K562 (cell line): ENCODE data around the gene CPSF4. TPM values are rescaled to one million over a fixed set of nuclear protein-coding genes. Genes with fewer than 3 reads are reported as not detected.
A peak's percentile ranks its signal among the peaks of the same experiment; 100 is the strongest.

Experiments
- ATAC-seq: fragments of 200-7000 bp; cut with Tn5 transposase; 3 replicates; pipeline ENCODE4 v1.9.1; 2020; ENCODE audit warnings: moderate library complexity
- BruUV-seq: library from RNA; stranded (reverse); fragments of 400-500 nt; replicated peaks from 2 replicates; lab custom pipeline; 2021; lab: Mats Ljungman, UMichigan
- CTCF ChIA-PET: fragments of 300-600 bp; formaldehyde crosslinking; extraction: SDS; loops from one replicate; lab custom pipeline; 2021; ENCODE audit warnings: low intra/inter-chr PET ratio; lab: Yijun Ruan, JAX
- POLR2A ChIA-PET: fragments of 300-600, 350-650 bp; sonication (Branson Sonifier 250); formaldehyde crosslinking; extraction: SDS; loops from one replicate; lab custom pipeline; 2021; ENCODE audit warnings: antibody characterized with exemption, inconsistent platforms; lab: Yijun Ruan, JAX
- DNase-seq, 4 experiments: peaks; one replicate each; pipeline versions ENCODE4 v3.0.0 to v3.0.0-alpha.2; 2011 to 2018; ENCODE audit warnings: low spot score in 3 of 4, mixed read lengths in 3 of 4; ENCODE audit errors: extremely low read depth in 1 of 4
- FAIRE-seq: peaks from 2 replicates; lab custom pipeline; 2011; peaks lifted over from hg19 to GRCh38; lab: Jason Lieb, UNC
- H2AFZ ChIP-seq: 2 replicates; pipeline ENCODE4 v1.6.0; 2011; ENCODE audit warnings: low read depth, low read length, control low read depth, inconsistent platforms
- H3K27ac ChIP-seq: fragments of 200-600 bp; 3 replicates; pipeline ENCODE4 v1.8.0; 2011; ENCODE audit warnings: low read depth, mild to moderate bottlenecking, control low read depth, inconsistent platforms, low read length, moderate library complexity, mixed read lengths; ENCODE audit errors: extremely low read depth
- H3K27me3 ChIP-seq, 2 experiments: fragments of 300-600 bp in 1 of 2; 2 replicates in 1 of 2; 3 replicates in 1 of 2; pipeline versions ENCODE4 v1.6.0 to v1.8.0; 2011; ENCODE audit warnings: inconsistent platforms in 2 of 2, low read length in 2 of 2, mild to moderate bottlenecking in 1 of 2, mixed read lengths in 1 of 2, moderate library complexity in 1 of 2; ENCODE audit not compliant: control insufficient read depth in 2 of 2, insufficient read depth in 2 of 2
- H3K36me3 ChIP-seq: fragments of 300-600 bp; 3 replicates; pipeline ENCODE4 v1.8.0; 2011; ENCODE audit warnings: mild to moderate bottlenecking, low read length, inconsistent platforms; ENCODE audit not compliant: control insufficient read depth, insufficient read depth
- H3K4me1 ChIP-seq, 2 experiments: fragments of 200-600 bp in 1 of 2; replicated peaks in 1 of 2; 2 replicates in 1 of 2; 3 replicates in 1 of 2; pipeline versions ENCODE4 v1.5.1 to v1.8.0; 2011; ENCODE audit warnings: inconsistent platforms in 2 of 2, low read length in 2 of 2, mild to moderate bottlenecking in 1 of 2, mixed read lengths in 1 of 2, moderate library complexity in 1 of 2; ENCODE audit not compliant: control insufficient read depth in 2 of 2, insufficient read depth in 2 of 2
- H3K4me2 ChIP-seq: 2 replicates; pipeline ENCODE4 v1.6.1; 2011; ENCODE audit warnings: low read length, control low read depth, inconsistent platforms, mixed read lengths; ENCODE audit not compliant: insufficient read depth
- H3K4me3 ChIP-seq: fragments of 200-600 bp; sonication (generic), shearing (Covaris generic); 2 replicates; pipeline ENCODE4 v1.5.1; 2016; ENCODE audit warnings: control low read depth, inconsistent platforms
- H3K79me2 ChIP-seq: fragments of 200-600 bp; 3 replicates; pipeline ENCODE4 v1.8.0; 2011; ENCODE audit warnings: low read length, inconsistent platforms; ENCODE audit not compliant: control insufficient read depth, insufficient read depth
- H3K9ac ChIP-seq, 2 experiments: 2 replicates each; pipeline versions ENCODE4 v1.6.0 to v1.6.1; 2011; ENCODE audit warnings: low read depth in 2 of 2, low read length in 2 of 2, control low read depth in 1 of 2, inconsistent platforms in 1 of 2, mild to moderate bottlenecking in 1 of 2, mixed read lengths in 1 of 2; ENCODE audit not compliant: insufficient read depth in 1 of 2
- H3K9me1 ChIP-seq: one replicate; pipeline ENCODE4 v1.6.0; 2011; ENCODE audit warnings: inconsistent platforms, mild to moderate bottlenecking, low read length, moderate library complexity; ENCODE audit not compliant: control insufficient read depth, insufficient read depth
- H3K9me3 ChIP-seq: replicated peaks from 2 replicates; pipeline ENCODE4 v1.5.1; 2011; ENCODE audit warnings: low read depth, low read length, inconsistent platforms; ENCODE audit not compliant: control insufficient read depth, insufficient read depth
- H4K20me1 ChIP-seq: replicated peaks from 2 replicates; pipeline ENCODE4 v1.6.1; 2011; ENCODE audit warnings: low read length, inconsistent platforms, mixed read lengths; ENCODE audit not compliant: control insufficient read depth, insufficient read depth
- ASH1L ChIP-seq: fragments of 450-650 bp; IDR thresholded peaks from 2 replicates; pipeline ENCODE4 v1.6.1; 2018; ENCODE audit warnings: borderline replicate concordance, mild to moderate bottlenecking, low read depth; ENCODE audit not compliant: partially characterized antibody
- CBFB ChIP-seq: sonication (generic); formaldehyde crosslinking; IDR thresholded peaks from 2 replicates; pipeline ENCODE4 v1.4.0; 2020; ENCODE audit warnings: mild to moderate bottlenecking, missing genetic modification reagents
- ELF1 ChIP-seq: fragments of 200-800 bp; sonication (Bioruptor generic); IDR thresholded peaks from 2 replicates; pipeline ENCODE4 v1.6.1; 2016; ENCODE audit warnings: missing genetic modification characterization, missing compliant biosample characterization
- HIVEP1 ChIP-seq: fragments of 250-450 bp; sonication (Bioruptor Pico); IDR thresholded peaks from 2 replicates; pipeline ENCODE4 v1.4.0; 2020; ENCODE audit warnings: mild to moderate bottlenecking
- KDM2B ChIP-seq: fragments of 250-450 bp; sonication (Bioruptor Pico); IDR thresholded peaks from 2 replicates; pipeline ENCODE4 v1.8.0; 2021; ENCODE audit warnings: mild to moderate bottlenecking, moderate library complexity
- MXD1 ChIP-seq: fragments of 250-450 bp; sonication (Bioruptor Pico); IDR thresholded peaks from 2 replicates; pipeline ENCODE4 v1.8.0; 2021; ENCODE audit warnings: borderline replicate concordance, mild to moderate bottlenecking, moderate library complexity; ENCODE audit not compliant: poor library complexity, severe bottlenecking
- POLR3A ChIP-seq: IDR thresholded peaks from 2 replicates; pipeline ENCODE4 v1.6.1; 2011; ENCODE audit warnings: borderline replicate concordance, mild to moderate bottlenecking, moderate library complexity; ENCODE audit not compliant: insufficient read length, insufficient read depth; ENCODE audit errors: extremely low read depth
- WGBS: fragments of 100-300 bp; shearing (Covaris generic); methylation state at CpG from one replicate; pipeline ENCODE4 v1.1.6; 2016; ENCODE audit warnings: low coverage, mixed read lengths; ENCODE audit not compliant: insufficient coverage; ENCODE audit errors: missing lambda C conversion rate; 5-methylcytosine and 5-hydroxymethylcytosine counted together
- in situ Hi-C: fragments of 300-500 bp; cut with MboI; formaldehyde crosslinking; loops from 4 replicates; pipeline ENCODE4 v1.15.0; 2018; ENCODE audit warnings: inconsistent platforms, mixed read lengths
- intact Hi-C: fragments of 100-400 bp; cut with micrococcal nuclease; formaldehyde crosslinking; loops from 2 replicates; pipeline ENCODE4 v1.14.2; 2022
- polyA plus RNA-seq, 8 experiments: library from polyadenylated mRNA; depleted of rRNA in 4 of 8; stranded (reverse) in 5 of 8; unstranded in 3 of 8; fragments of >200 nt; fragmentation: Nextera tagmentation in 2 of 8; fragmentation: Illumina TruSeq in 1 of 8; extraction: Ambion mirVana in 2 of 8; extraction: Trizol in 1 of 8; gene quantifications; 2 replicates each; pipeline versions ENCODE4 v1.2.1 to v1.2.3, GENCODE V29; 2011 to 2014; ENCODE audit warnings: inconsistent platforms in 1 of 8, missing spikeins in 1 of 8
- total RNA-seq, 7 experiments: library from RNA; depleted of rRNA in 6 of 7; stranded (reverse); fragments of >200 nt in 6 of 7; fragmentation: Illumina TruSeq in 2 of 7; extraction: Trizol in 2 of 7; gene quantifications; 2 replicates each; pipeline versions ENCODE4 v1.2.1 to v1.2.3, GENCODE V29; 2011 to 2021; ENCODE audit warnings: low replicate concordance in 1 of 7
- TF ChIP-seq, protein P1 (sequence below), 2 experiments: fragments of 450-650 bp; formaldehyde crosslinking in 1 of 2; IDR thresholded peaks; 2 replicates each; pipeline versions ENCODE4 v1.4.0 to v1.6.1; 2014 to 2020; ENCODE audit warnings: mild to moderate bottlenecking in 2 of 2, borderline replicate concordance in 1 of 2, low read depth in 1 of 2
- TF ChIP-seq, protein P2 (sequence below): fragments of 450-650 bp; IDR thresholded peaks from 2 replicates; pipeline ENCODE4 v1.6.1; 2016
- TF ChIP-seq, protein P3 (sequence below): fragments of 450-650 bp; formaldehyde crosslinking; IDR thresholded peaks from 2 replicates; pipeline ENCODE4 v1.4.0; 2022; ENCODE audit warnings: missing genetic modification characterization

CPSF4 gene
- total and polyA plus RNA-seq, 9 of the 15 experiments (the other 6 are each of a cell fraction or from before 2014, with no cell fraction given): 16.9 to 118 (median 71.7) TPM

DNA sequence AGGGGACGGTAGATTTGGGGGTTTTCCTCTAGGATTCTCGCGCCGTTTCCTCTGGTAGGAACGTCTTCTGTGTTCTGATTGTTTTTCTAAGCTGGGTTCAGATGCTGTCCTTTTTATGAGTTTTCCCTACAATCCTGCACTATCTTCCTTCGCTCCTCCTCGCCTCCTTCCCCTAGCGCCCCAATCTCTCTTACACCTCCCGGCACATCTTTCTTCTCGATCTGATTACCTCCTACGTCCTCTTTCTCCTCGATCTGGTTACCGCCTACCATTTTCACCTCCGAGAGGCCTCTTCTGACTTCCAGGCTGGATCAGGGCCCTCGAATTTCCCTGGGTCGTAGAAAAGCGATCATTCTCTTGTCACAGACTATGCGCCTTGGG lies 29.6 kb upstream of the CPSF4 start:
- BruUV-seq: TSS peak; percentile 65
- Histone ChIP-seq H3K9me1 (no peaks in the 10 kb centered on the region), H3K4me2 (peak overlapping the region; percentile 99), H3K4me3 (peak overlapping the region; percentile 97), H3K4me1 (peaks cover 20% of the 10 kb centered on the region in 2 experiments; a peak in 4 of 5 replicates), H3K9ac (peak overlapping the region; percentile 97 to 100), H3K36me3 (peaks cover 75% of the 10 kb centered on the region), H3K27me3 (no peaks in the 10 kb centered on the region), H3K27ac (peak overlapping the region; percentile 100), H2AFZ (peak overlapping the region; percentile 100), H3K9me3 (no peaks in the 10 kb centered on the region), H4K20me1 (peaks cover 34% of the 10 kb centered on the region), H3K79me2 (peaks cover 76% of the 10 kb centered on the region)
- intact Hi-C loops: loop anchor here (2.0 kb wide), 1 partner anchor 34 kb away; the partner anchor contains the start of gene ARPC1B
- FAIRE-seq (peak; percentile 11), DNase-seq (peak in 3 of 4 experiments; percentile 46 to 55 (median 52)), ATAC-seq (peak; percentile 37)
- WGBS: 2% methylated on average over 18 of the region's 18 CpGs
- CTCF ChIA-PET: no interaction called here
- in situ Hi-C loops: no loop called here
- POLR2A ChIA-PET: interaction anchor here (0.6 to 4.4 kb wide), 24 partner anchors 10 to 1072 kb away, joined by 3 to 53 read pairs (median 4); partner anchors contain the start of genes ATP5MF, CPSF4, PTCD1 and ZNF655
- TF ChIP-seq ASH1L: peak; percentile 55
- TF ChIP-seq, protein P1, sequence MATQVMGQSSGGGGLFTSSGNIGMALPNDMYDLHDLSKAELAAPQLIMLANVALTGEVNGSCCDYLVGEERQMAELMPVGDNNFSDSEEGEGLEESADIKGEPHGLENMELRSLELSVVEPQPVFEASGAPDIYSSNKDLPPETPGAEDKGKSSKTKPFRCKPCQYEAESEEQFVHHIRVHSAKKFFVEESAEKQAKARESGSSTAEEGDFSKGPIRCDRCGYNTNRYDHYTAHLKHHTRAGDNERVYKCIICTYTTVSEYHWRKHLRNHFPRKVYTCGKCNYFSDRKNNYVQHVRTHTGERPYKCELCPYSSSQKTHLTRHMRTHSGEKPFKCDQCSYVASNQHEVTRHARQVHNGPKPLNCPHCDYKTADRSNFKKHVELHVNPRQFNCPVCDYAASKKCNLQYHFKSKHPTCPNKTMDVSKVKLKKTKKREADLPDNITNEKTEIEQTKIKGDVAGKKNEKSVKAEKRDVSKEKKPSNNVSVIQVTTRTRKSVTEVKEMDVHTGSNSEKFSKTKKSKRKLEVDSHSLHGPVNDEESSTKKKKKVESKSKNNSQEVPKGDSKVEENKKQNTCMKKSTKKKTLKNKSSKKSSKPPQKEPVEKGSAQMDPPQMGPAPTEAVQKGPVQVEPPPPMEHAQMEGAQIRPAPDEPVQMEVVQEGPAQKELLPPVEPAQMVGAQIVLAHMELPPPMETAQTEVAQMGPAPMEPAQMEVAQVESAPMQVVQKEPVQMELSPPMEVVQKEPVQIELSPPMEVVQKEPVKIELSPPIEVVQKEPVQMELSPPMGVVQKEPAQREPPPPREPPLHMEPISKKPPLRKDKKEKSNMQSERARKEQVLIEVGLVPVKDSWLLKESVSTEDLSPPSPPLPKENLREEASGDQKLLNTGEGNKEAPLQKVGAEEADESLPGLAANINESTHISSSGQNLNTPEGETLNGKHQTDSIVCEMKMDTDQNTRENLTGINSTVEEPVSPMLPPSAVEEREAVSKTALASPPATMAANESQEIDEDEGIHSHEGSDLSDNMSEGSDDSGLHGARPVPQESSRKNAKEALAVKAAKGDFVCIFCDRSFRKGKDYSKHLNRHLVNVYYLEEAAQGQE (IDR thresholded peaks at IDR 0.05; ENCODE audit: borderline replicate concordance): no peak
- TF ChIP-seq, protein P1 (CRISPR knock-in tag; IDR thresholded peaks at IDR 0.05; ENCODE audit: low read depth): no peak
- TF ChIP-seq KDM2B (CRISPR knock-in tag): no peak
- TF ChIP-seq, protein P2, sequence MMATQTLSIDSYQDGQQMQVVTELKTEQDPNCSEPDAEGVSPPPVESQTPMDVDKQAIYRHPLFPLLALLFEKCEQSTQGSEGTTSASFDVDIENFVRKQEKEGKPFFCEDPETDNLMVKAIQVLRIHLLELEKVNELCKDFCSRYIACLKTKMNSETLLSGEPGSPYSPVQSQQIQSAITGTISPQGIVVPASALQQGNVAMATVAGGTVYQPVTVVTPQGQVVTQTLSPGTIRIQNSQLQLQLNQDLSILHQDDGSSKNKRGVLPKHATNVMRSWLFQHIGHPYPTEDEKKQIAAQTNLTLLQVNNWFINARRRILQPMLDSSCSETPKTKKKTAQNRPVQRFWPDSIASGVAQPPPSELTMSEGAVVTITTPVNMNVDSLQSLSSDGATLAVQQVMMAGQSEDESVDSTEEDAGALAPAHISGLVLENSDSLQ: no peak
- TF ChIP-seq HIVEP1 (CRISPR knock-in tag): no peak
- TF ChIP-seq, protein P3, sequence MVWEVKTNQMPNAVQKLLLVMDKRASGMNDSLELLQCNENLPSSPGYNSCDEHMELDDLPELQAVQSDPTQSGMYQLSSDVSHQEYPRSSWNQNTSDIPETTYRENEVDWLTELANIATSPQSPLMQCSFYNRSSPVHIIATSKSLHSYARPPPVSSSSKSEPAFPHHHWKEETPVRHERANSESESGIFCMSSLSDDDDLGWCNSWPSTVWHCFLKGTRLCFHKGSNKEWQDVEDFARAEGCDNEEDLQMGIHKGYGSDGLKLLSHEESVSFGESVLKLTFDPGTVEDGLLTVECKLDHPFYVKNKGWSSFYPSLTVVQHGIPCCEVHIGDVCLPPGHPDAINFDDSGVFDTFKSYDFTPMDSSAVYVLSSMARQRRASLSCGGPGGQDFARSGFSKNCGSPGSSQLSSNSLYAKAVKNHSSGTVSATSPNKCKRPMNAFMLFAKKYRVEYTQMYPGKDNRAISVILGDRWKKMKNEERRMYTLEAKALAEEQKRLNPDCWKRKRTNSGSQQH (CRISPR knock-in tag): peak; percentile 52; the same call in 1 of the 2 replicates
- TF ChIP-seq POLR3A: no peak
- TF ChIP-seq MXD1 (CRISPR knock-in tag): no peak
- peak; percentile 30; the same call in 1 of the 2 replicates for TF ChIP-seq ELF1
- TF ChIP-seq CBFB (CRISPR knock-in tag): no peak
